Measurements from ENCODE around the gene REXO4.
"Not testable (repeated sequence)": the region's sequence is repeated elsewhere in the genome, so short reads cannot be mapped to it uniquely, and the experiment has no call there.

REXO4 gene

GRCh38 chr9:133452562-133452961 lies 34.8 kb upstream of the REXO4 start:
- DNase-seq (ENCODE audit: low read depth, low spot score) = no peak

GRCh38 chr9:133451865-133452264 lies 34.1 kb upstream of the REXO4 start:
- not testable (repeated sequence) for H3K4me3 ChIP-seq (ENCODE audit: low read length); DNase-seq (ENCODE audit: low read depth, low spot score)

More at GRCh38 chr9:133452562-133452961, 34.8 kb upstream of the REXO4 start:
- no peak overlapping the region for H3K4me3 ChIP-seq (ENCODE audit: low read length)

GRCh38 chr9:133449760-133450159 lies 31.9 kb upstream of the REXO4 start:
- DNase-seq (ENCODE audit: low read depth, low spot score) = no peak
- no peak overlapping the region for H3K4me3 ChIP-seq (ENCODE audit: low read length)

GRCh38 chr9:133448487-133448972 lies 30.7 kb upstream of the REXO4 start:
- no peak overlapping the region for H3K4me3 ChIP-seq (ENCODE audit: low read length)
- DNase-seq (ENCODE audit: low read depth, low spot score) = no peak

GRCh38 chr9:133445293-133445969 lies 27.6 kb upstream of the REXO4 start:
- no peak overlapping the region for H3K4me3 ChIP-seq (ENCODE audit: low read length)
- no peak for DNase-seq (ENCODE audit: low read depth, low spot score)

GRCh38 chr9:133443982-133444381 lies 26.2 kb upstream of the REXO4 start:
- no peak for DNase-seq (ENCODE audit: low read depth, low spot score)
- no peak overlapping the region for H3K4me3 ChIP-seq (ENCODE audit: low read length)

GRCh38 chr9:133443248-133443647 lies 25.4 kb upstream of the REXO4 start:
- no peak for DNase-seq (ENCODE audit: low read depth, low spot score)
- no peak overlapping the region for H3K4me3 ChIP-seq (ENCODE audit: low read length)

GRCh38 chr9:133441571-133441970 lies 23.8 kb upstream of the REXO4 start:
- DNase-seq (ENCODE audit: low read depth, low spot score) = no peak
- no peak overlapping the region for H3K4me3 ChIP-seq (ENCODE audit: low read length)

- H3K4me3 ChIP-seq (ENCODE audit: low read length) = no peak overlapping the region
- no peak for DNase-seq (ENCODE audit: low read depth, low spot score)
These were observed 23.1 kb upstream of the REXO4 start for GRCh38 chr9:133440874-133441273.

GRCh38 chr9:133439337-133439736 lies 21.5 kb upstream of the REXO4 start:
- no peak overlapping the region for H3K4me3 ChIP-seq (ENCODE audit: low read length)
- no peak for DNase-seq (ENCODE audit: low read depth, low spot score)

- no peak for DNase-seq (ENCODE audit: low read depth, low spot score)
- H3K4me3 ChIP-seq (ENCODE audit: low read length) = no peak overlapping the region
These were observed 20.1 kb upstream of the REXO4 start for GRCh38 chr9:133437753-133438531.

GRCh38 chr9:133436681-133437080 lies 18.9 kb upstream of the REXO4 start:
- DNase-seq (ENCODE audit: low read depth, low spot score) = no peak
- H3K4me3 ChIP-seq (ENCODE audit: low read length) = no peak overlapping the region

- H3K4me3 ChIP-seq (ENCODE audit: low read length) = no peak overlapping the region
- DNase-seq (ENCODE audit: low read depth, low spot score) = no peak
These were observed 15.6 kb upstream of the REXO4 start for GRCh38 chr9:133433351-133433843.

- no peak overlapping the region for H3K4me3 ChIP-seq (ENCODE audit: low read length)
- DNase-seq (ENCODE audit: low read depth, low spot score) = no peak
These were observed 12.4 kb upstream of the REXO4 start for GRCh38 chr9:133430244-133430643.

GRCh38 chr9:133429641-133430161 lies 11.9 kb upstream of the REXO4 start:
- H3K4me3 ChIP-seq (ENCODE audit: low read length) = no peak overlapping the region
- DNase-seq (ENCODE audit: low read depth, low spot score) = no peak

GRCh38 chr9:133429214-133429613 lies 11.4 kb upstream of the REXO4 start:
- DNase-seq (ENCODE audit: low read depth, low spot score) = no peak
- no peak overlapping the region for H3K4me3 ChIP-seq (ENCODE audit: low read length)

- no peak for DNase-seq (ENCODE audit: low read depth, low spot score)
- no peak overlapping the region for H3K4me3 ChIP-seq (ENCODE audit: low read length)
These were observed 10.8 kb upstream of the REXO4 start for GRCh38 chr9:133428617-133429101.

GRCh38 chr9:133427658-133428348 lies 10.0 kb upstream of the REXO4 start:
- DNase-seq (ENCODE audit: low read depth, low spot score) = no peak
- no peak overlapping the region for H3K4me3 ChIP-seq (ENCODE audit: low read length)

GRCh38 chr9:133426011-133426410 lies 8.2 kb upstream of the REXO4 start:
- no peak overlapping the region for H3K4me3 ChIP-seq (ENCODE audit: low read length)
- no peak for DNase-seq (ENCODE audit: low read depth, low spot score)
